Chondrocyte (in vitro differentiated cells): Measurements from ENCODE around the gene FBN2. TPM values are rescaled to one million over a fixed set of nuclear protein-coding genes. Genes with fewer than 3 reads are reported as not detected.

Source experiments
- DNase-seq: peaks from one replicate; pipeline ENCODE4 v3.0.0; 2021; ENCODE audit warnings: mixed read lengths, low spot score
- H3K27ac Mint-ChIP-seq: one replicate; pipeline ENCODE4 v1.8.0; 2021; ENCODE audit warnings: mild to moderate bottlenecking, moderate library complexity, mixed read lengths; ENCODE audit not compliant: unreplicated experiment
- H3K27me3 Mint-ChIP-seq: 2 replicates; pipeline ENCODE4 v1.8.0; 2021; ENCODE audit warnings: low read depth, mixed read lengths
- H3K36me3 Mint-ChIP-seq: 2 replicates; pipeline ENCODE4 v1.8.0; 2021; ENCODE audit warnings: low read depth, mixed read lengths
- H3K4me1 Mint-ChIP-seq: 2 replicates; pipeline ENCODE4 v1.8.0; 2021; ENCODE audit warnings: low read depth, mild to moderate bottlenecking, mixed read lengths
- H3K4me3 Mint-ChIP-seq: one replicate; pipeline ENCODE4 v1.8.0; 2021; ENCODE audit warnings: mild to moderate bottlenecking, moderate library complexity, mixed read lengths; ENCODE audit not compliant: unreplicated experiment
- H3K9me3 Mint-ChIP-seq: 2 replicates; pipeline ENCODE4 v1.8.0; 2021; ENCODE audit warnings: low read depth, mixed read lengths
- CTCF ChIP-seq: fragments of 200-600 bp; sonication (generic); IDR thresholded peaks from 2 replicates; pipeline ENCODE4 v1.5.0; 2021; ENCODE audit warnings: antibody characterized with exemption, mild to moderate bottlenecking, moderate library complexity
- total RNA-seq: library from RNA; stranded (reverse); gene quantifications from 3 replicates; pipeline ENCODE4 v1.2.1, GENCODE V29; 2021

Gene FBN2
- total RNA-seq, 1 donor from 2014 or later = 311 TPM

DNA sequence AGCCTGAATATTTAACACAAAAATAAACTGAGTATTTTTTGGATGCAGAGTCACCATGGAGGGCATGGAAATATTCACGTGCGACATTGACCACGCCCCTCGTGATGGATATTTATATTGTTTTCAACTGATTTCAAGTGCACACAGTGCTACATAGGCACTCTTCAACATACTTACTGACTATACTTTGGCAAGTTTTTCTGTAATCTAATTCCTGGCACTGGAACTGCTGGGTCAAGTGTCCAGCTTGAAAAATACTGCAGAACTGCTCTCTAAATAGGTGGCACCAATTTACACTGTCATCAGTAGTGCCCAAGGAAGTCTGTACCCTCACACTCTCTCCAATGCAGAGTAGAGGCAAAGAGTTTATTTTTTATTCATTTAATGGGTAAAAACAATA is 65.1 kb downstream of the FBN2 start:
- no peak for TF ChIP-seq CTCF
- no peak overlapping the region for H3K27ac Mint-ChIP-seq

GRCh38 chr5:128472036-128472435 is 66.0 kb downstream of the FBN2 start:
- Mint-ChIP-seq H3K4me3 (no peak overlapping the region), H3K27ac (no peak overlapping the region), H3K4me1 (peaks cover 26% of the 10 kb centered on the region), H3K27me3 (no peaks in the 10 kb centered on the region), H3K36me3 (peaks cover 26% of the 10 kb centered on the region), H3K9me3 (peaks cover 2% of the 10 kb centered on the region)
- TF ChIP-seq CTCF = no peak
- DNase-seq = no peak

More for the DNA sequence above, 65.1 kb downstream of the FBN2 start:
- peaks cover 31% of the 10 kb centered on the region for H3K36me3 Mint-ChIP-seq
- no peak for DNase-seq
- no peak overlapping the region for H3K4me3 Mint-ChIP-seq
- H3K9me3 Mint-ChIP-seq = peaks cover 2% of the 10 kb centered on the region
- peaks cover 28% of the 10 kb centered on the region for H3K4me1 Mint-ChIP-seq
- no peaks in the 10 kb centered on the region for H3K27me3 Mint-ChIP-seq

GRCh38 chr5:128470663-128471062 is 67.4 kb downstream of the FBN2 start:
- Mint-ChIP-seq H3K4me3 (no peak overlapping the region), H3K27me3 (no peaks in the 10 kb centered on the region), H3K4me1 (peaks cover 25% of the 10 kb centered on the region), H3K9me3 (peaks cover 2% of the 10 kb centered on the region), H3K36me3 (peaks cover 26% of the 10 kb centered on the region), H3K27ac (peak overlapping the region; percentile 74)
- no peak for DNase-seq
- no peak for TF ChIP-seq CTCF

- Mint-ChIP-seq H3K27ac (peak overlapping the region; percentile 74), H3K9me3 (peaks cover 2% of the 10 kb centered on the region), H3K4me1 (peaks cover 25% of the 10 kb centered on the region), H3K4me3 (no peak overlapping the region), H3K27me3 (no peaks in the 10 kb centered on the region), H3K36me3 (peaks cover 26% of the 10 kb centered on the region)
- no peak for TF ChIP-seq CTCF
- DNase-seq = no peak
These were observed 68.1 kb downstream of the FBN2 start for GRCh38 chr5:128469912-128470311.

DNA sequence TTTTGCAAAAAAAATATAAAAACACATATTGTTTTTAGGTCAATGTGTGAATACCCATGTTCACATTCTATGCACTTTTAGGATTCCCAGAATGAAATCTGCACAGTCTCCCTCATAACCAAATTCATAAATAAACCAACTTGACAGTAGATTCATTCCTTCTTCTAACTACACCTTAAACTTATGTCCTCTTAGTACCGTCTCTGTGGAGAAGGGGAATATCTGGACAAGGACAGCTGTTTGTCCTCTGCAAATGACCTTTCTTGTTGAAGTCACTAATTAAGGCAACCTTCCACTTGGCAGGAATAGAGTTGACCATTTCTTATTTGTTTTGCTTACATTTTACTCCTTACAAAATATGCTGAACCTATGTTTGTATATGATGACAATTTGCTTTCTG is 71.1 kb downstream of the FBN2 start:
- Mint-ChIP-seq H3K36me3 (peaks cover 20% of the 10 kb centered on the region), H3K9me3 (peaks cover 1% of the 10 kb centered on the region), H3K4me3 (no peak overlapping the region), H3K27ac (no peak overlapping the region), H3K4me1 (peaks cover 32% of the 10 kb centered on the region), H3K27me3 (no peaks in the 10 kb centered on the region)
- DNase-seq = no peak
- no peak for TF ChIP-seq CTCF
